HFF-Myc (cell line): ENCODE results near the gene PDF.

Experiments used
- DNase-seq: peaks from one replicate; pipeline ENCODE4 v3.0.0-alpha.2; 2011; ENCODE audit warnings: low read depth; ENCODE audit errors: extremely low read depth
- H3K4me3 ChIP-seq: replicated peaks from 2 replicates; pipeline ENCODE4 v1.5.1; 2011; ENCODE audit warnings: low read depth, mild to moderate bottlenecking, control low read depth, low read length
- TF ChIP-seq, protein P1 (sequence below): IDR thresholded peaks from 2 replicates; pipeline ENCODE4 v1.5.1; 2012; ENCODE audit warnings: mild to moderate bottlenecking, low read depth, low read length, control low read depth; ENCODE audit errors: missing control alignments

The PDF gene

DNA sequence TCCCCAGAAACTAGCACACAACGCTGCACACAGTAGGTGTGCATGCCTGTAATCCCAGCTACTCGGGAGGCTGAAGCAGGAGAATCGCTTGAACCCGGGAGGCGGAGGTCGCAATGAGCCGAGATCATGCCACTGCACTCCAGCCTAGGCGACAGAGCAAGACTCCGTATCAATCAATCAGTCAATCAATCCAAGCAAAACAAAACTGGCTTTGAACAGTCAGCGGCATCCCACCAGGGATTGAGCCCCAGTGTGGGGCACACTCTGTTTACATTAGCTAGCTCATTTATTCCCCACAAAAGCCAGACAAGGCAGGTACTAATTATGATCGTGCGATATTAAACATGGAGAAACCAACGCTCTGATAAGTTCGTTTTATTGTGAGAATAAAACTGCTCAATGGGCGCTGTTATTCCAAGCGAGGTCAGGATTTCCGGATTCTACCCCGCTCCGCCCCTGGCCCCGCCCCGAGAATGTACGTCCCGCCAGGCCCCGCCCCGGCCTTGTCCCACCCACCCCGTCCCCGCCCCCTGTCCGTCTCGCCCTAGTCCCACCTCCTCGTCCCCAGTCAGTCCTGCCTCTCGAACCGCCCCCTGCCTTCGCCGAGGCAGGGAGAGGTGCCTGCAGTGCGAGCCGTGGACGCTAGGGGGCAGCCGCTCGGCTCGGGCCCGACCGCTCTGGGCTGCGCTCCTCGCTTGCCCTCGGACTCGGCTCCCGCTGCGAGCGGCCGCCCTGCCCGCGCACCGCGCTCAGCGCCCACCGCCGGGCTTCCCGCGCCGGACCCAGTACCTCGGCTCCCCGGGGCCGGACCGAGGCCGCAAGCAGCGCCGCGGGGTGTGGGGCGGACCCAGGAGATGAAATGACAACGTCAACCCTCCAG lies 19.5 kb downstream of the PDF start, which contains the start of gene VPS4A:
Gene VPS4A, plus strand, starts transcription at position 698 of the 880 bp plus-strand sequence. Its CDS starts 162 bp downstream, at position 860.
- peak; percentile 76 for DNase-seq
- TF ChIP-seq, protein P1, sequence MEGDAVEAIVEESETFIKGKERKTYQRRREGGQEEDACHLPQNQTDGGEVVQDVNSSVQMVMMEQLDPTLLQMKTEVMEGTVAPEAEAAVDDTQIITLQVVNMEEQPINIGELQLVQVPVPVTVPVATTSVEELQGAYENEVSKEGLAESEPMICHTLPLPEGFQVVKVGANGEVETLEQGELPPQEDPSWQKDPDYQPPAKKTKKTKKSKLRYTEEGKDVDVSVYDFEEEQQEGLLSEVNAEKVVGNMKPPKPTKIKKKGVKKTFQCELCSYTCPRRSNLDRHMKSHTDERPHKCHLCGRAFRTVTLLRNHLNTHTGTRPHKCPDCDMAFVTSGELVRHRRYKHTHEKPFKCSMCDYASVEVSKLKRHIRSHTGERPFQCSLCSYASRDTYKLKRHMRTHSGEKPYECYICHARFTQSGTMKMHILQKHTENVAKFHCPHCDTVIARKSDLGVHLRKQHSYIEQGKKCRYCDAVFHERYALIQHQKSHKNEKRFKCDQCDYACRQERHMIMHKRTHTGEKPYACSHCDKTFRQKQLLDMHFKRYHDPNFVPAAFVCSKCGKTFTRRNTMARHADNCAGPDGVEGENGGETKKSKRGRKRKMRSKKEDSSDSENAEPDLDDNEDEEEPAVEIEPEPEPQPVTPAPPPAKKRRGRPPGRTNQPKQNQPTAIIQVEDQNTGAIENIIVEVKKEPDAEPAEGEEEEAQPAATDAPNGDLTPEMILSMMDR = peak; percentile 65
- peak within 1 kb of the TSS; percentile 85 for H3K4me3 ChIP-seq

DNA sequence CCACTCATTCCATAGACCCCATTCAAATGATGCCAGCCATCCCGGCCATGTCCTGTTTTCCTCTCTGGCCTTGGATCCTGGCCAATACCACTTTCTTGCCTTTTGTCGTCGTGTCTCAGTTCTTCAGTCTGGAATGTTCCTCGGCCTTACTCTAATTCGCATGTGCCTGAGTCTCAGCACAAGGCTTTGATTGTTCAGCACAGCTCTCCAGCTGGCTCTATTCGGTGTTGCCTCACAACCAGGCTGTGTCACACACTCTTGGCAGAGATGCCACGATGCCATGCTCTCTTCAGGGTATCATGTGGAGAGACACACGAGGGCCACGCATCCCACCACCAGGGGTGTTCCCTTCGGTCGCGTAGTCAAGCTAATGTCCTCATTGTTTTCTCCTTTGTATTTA lies 21.1 kb downstream of the PDF start:
- TF ChIP-seq, protein P1 = no peak
- H3K4me3 ChIP-seq = no peak overlapping the region
- no peak for DNase-seq

DNA sequence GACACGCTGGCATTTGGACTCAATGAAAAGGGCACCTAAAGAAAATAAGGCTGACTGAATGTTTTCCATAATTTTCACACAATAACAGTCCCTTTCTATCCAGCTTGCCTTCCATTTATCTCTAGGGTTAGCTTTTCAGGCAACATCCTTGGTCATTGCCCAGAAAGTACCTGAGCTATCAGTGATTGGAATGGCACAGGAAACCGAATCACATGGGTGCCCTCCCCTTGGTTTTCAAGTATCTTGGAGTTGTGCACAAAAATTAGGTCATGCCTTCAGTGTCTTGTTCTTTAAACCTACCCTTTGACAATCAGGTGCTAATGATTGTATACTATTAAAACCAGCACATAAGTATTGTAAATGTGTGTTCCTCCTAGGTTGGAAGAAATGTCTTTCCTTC lies 22.5 kb downstream of the PDF start:
- no peak overlapping the region for H3K4me3 ChIP-seq
- DNase-seq = no peak
- TF ChIP-seq, protein P1 = no peak

DNA sequence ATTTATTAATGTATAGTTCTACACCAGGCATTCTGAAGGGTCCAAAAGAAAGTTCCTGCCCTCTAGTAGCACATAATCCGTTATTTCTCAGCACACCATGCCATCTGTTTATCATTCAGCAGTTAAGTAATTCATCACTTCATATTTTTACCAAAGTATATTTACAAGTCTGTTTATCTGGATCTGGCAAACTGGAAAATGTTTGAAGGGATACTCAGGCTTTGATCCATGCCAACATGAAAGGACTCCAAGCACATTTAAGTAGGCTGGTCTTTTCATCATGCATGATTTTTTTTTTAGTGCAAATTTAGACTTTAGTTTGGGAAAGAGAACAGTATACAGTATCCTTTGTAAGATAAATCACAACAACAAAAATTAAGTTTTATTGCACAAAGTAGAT lies 23.3 kb downstream of the PDF start:
- DNase-seq = no peak
- TF ChIP-seq, protein P1 = no peak
- no peak overlapping the region for H3K4me3 ChIP-seq

DNA sequence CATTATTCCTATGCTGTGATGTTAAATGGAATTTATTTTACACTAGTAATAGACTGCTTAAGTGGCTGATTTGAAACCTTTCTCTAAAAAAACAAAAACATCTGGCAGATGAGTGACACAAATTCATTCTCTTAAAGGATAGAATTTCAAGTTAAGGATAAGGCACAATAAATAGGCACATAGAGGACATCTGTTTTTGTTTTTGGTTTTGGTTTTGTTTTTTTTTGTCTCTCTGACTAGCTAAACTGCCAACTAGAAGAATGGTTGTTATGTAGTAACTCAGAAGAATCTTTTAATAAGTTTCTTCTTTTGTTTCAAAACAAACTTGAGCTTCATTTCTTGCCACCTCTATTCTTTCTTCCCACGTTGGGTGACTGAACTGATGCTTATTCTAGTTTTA lies 24.4 kb downstream of the PDF start:
- TF ChIP-seq, protein P1 = no peak
- H3K4me3 ChIP-seq = no peak overlapping the region
- DNase-seq = peak; percentile 19

DNA sequence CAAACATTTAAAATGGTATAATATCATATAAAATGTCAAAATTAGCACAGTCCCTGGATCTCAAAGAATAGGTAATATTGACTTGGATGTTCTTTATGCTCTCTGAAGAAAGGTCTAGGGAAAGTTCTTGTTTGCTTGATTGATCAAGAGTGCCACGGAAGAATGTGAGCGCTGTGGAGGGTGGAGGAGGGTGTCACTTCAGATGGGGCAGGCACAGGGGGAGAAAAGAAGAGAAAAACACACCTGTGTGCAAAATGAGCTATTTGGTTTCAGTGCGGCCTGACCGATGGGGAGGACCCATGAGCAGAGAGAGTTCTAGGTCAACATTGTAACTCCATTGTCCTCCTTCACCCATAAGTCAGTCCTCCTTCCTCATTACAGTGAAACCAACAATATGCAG lies 28.1 kb downstream of the PDF start:
- H3K4me3 ChIP-seq = no peak overlapping the region
- no peak for DNase-seq
- TF ChIP-seq, protein P1 = no peak
